Measurements from ENCODE around the gene PKIG.

PKIG gene

DNA sequence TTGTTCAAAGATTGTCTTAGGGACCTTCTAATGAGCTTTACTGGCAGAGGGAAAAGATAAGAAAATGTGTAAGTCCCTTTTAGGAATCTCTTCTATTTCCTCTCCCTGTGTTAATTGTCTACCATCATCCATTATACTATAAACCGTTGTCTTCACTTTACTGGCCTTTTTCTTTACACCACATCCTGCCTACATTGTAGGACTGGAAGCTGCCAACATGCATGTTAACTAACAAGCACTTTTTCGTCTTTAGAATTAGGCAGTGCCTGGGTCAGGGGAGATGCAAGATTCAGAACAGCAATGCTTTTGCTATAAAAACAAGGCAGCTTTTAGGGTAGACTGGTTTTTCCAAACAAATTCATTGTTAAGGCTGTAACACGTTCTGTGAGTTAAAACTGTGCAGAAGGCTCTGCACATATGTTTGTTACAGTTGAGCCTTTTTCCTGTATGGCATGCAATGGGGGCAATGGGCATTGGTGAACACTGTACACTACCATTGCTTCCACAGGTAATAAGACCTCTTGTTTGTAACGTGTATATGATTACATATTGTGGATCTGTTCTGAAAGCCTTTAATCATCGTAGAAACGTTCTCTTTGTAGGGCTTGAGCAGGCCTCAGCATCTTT, 10.9 kb upstream of the PKIG start:
- no peak overlapping the region for H3K4me3 ChIP-seq (replicated peaks; ENCODE audit: insufficient read depth, low read length)
- TF ChIP-seq POLR2AphosphoS5 (IDR thresholded peaks at IDR 0.05; ENCODE audit: low read depth) = no peak
- TF ChIP-seq, protein P1, sequence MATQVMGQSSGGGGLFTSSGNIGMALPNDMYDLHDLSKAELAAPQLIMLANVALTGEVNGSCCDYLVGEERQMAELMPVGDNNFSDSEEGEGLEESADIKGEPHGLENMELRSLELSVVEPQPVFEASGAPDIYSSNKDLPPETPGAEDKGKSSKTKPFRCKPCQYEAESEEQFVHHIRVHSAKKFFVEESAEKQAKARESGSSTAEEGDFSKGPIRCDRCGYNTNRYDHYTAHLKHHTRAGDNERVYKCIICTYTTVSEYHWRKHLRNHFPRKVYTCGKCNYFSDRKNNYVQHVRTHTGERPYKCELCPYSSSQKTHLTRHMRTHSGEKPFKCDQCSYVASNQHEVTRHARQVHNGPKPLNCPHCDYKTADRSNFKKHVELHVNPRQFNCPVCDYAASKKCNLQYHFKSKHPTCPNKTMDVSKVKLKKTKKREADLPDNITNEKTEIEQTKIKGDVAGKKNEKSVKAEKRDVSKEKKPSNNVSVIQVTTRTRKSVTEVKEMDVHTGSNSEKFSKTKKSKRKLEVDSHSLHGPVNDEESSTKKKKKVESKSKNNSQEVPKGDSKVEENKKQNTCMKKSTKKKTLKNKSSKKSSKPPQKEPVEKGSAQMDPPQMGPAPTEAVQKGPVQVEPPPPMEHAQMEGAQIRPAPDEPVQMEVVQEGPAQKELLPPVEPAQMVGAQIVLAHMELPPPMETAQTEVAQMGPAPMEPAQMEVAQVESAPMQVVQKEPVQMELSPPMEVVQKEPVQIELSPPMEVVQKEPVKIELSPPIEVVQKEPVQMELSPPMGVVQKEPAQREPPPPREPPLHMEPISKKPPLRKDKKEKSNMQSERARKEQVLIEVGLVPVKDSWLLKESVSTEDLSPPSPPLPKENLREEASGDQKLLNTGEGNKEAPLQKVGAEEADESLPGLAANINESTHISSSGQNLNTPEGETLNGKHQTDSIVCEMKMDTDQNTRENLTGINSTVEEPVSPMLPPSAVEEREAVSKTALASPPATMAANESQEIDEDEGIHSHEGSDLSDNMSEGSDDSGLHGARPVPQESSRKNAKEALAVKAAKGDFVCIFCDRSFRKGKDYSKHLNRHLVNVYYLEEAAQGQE (IDR thresholded peaks at IDR 0.05; ENCODE audit: insufficient replicate concordance, low read depth) = no peak
- TF ChIP-seq GABPA (IDR thresholded peaks at IDR 0.05; ENCODE audit: low read depth) = no peak
- TF ChIP-seq, protein P2, sequence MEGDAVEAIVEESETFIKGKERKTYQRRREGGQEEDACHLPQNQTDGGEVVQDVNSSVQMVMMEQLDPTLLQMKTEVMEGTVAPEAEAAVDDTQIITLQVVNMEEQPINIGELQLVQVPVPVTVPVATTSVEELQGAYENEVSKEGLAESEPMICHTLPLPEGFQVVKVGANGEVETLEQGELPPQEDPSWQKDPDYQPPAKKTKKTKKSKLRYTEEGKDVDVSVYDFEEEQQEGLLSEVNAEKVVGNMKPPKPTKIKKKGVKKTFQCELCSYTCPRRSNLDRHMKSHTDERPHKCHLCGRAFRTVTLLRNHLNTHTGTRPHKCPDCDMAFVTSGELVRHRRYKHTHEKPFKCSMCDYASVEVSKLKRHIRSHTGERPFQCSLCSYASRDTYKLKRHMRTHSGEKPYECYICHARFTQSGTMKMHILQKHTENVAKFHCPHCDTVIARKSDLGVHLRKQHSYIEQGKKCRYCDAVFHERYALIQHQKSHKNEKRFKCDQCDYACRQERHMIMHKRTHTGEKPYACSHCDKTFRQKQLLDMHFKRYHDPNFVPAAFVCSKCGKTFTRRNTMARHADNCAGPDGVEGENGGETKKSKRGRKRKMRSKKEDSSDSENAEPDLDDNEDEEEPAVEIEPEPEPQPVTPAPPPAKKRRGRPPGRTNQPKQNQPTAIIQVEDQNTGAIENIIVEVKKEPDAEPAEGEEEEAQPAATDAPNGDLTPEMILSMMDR (IDR thresholded peaks at IDR 0.05; ENCODE audit: insufficient read depth, low read length) = no peak
- no peak for TF ChIP-seq SPI1 (IDR thresholded peaks at IDR 0.05; ENCODE audit: borderline replicate concordance, low read depth)
- DNase-seq (ENCODE audit: low read depth in 1 of 2, low spot score in 1 of 2) = no peak
- no peak overlapping the region for H3K27ac ChIP-seq (replicated peaks)
- no peaks in the 10 kb centered on the region for H3K27me3 ChIP-seq (ENCODE audit: insufficient read depth, poor library complexity, severe bottlenecking)

DNA sequence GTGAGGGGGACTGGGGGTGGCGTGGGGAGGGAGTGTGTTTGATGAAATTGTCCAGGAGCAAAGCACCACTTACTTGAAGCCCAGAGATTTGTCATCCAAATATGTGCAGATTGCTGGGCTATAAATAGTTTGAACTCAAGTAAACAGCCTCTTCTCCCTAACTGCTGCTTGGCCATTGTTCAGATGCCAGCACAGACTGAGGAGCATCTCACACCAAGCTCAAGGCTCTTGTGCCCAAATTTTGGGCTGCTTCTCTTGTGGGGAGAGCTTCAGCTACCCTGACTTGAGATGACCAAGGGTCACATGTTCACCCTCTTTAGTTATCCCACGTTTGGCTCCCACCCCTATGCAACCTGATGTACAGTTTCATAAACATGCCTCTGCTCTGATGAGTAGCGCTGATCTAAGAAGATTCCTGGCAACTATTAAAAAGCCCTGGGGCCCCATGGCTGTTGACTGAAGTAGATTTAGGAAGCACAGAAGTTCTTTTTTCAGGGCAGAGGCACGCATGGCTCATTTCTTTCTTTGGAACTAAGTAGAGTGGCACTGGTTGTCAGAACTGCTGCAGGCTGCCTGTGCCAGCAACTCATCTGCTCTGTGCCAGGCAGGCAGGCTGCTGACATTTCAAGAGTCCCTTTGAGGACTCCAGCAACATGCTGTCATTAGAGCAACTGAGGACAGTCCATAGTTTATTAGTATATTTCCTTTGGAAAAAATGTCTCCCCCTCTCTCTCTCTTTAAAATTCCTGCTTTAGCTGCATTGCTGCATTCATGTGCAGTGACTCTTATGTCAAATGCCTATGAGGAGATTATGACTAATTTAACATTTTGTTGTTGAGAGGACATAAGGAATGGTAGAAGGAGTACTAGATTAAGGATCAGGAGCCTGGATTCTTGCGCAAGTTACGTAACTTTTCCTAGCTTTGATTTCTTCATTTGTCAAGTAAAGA, 9.6 kb upstream of the PKIG start:
- Histone ChIP-seq H3K27me3 (ENCODE audit: insufficient read depth, poor library complexity, severe bottlenecking) (no peaks in the 10 kb centered on the region), H3K27ac (replicated peaks) (no peak overlapping the region), H3K4me3 (replicated peaks; ENCODE audit: insufficient read depth, low read length) (no peak overlapping the region)
- TF ChIP-seq SPI1 (IDR thresholded peaks at IDR 0.05; ENCODE audit: borderline replicate concordance, low read depth) (no peak), GABPA (IDR thresholded peaks at IDR 0.05; ENCODE audit: low read depth) (no peak), POLR2AphosphoS5 (IDR thresholded peaks at IDR 0.05; ENCODE audit: low read depth) (no peak)
- TF ChIP-seq, protein P1 (IDR thresholded peaks at IDR 0.05; ENCODE audit: insufficient replicate concordance, low read depth) = no peak
- TF ChIP-seq, protein P2 (IDR thresholded peaks at IDR 0.05; ENCODE audit: insufficient read depth, low read length) = no peak
- no peak for DNase-seq (ENCODE audit: low read depth in 1 of 2, low spot score in 1 of 2)

DNA sequence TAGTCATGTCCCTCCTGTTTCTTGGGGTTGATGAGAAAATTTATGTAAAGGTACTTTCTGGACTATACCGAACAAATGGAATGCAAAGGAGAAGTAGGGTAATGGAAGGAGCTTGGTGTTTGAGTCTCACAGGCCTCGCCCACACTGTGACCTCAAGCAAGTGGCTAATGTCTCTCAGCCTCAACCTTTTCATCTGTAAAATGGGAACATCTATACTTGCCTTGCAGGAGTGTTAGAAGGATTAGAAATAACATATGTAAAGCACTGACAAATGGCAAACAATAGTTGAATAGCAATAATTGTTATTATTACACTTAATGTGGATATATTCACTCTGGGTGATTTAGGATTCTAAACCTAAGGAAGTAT, 8.9 kb upstream of the PKIG start:
- Histone ChIP-seq H3K27ac (replicated peaks) (no peak overlapping the region), H3K27me3 (ENCODE audit: insufficient read depth, poor library complexity, severe bottlenecking) (no peaks in the 10 kb centered on the region), H3K4me3 (replicated peaks; ENCODE audit: insufficient read depth, low read length) (no peak overlapping the region)
- DNase-seq (ENCODE audit: low read depth in 1 of 2, low spot score in 1 of 2) = no peak
- TF ChIP-seq GABPA (IDR thresholded peaks at IDR 0.05; ENCODE audit: low read depth) (no peak), SPI1 (IDR thresholded peaks at IDR 0.05; ENCODE audit: borderline replicate concordance, low read depth) (no peak), POLR2AphosphoS5 (IDR thresholded peaks at IDR 0.05; ENCODE audit: low read depth) (no peak)
- TF ChIP-seq, protein P2 (IDR thresholded peaks at IDR 0.05; ENCODE audit: insufficient read depth, low read length) = no peak
- TF ChIP-seq, protein P1 (IDR thresholded peaks at IDR 0.05; ENCODE audit: insufficient replicate concordance, low read depth) = no peak

All from HL-60 (cell line).